Heart left ventricle (tissue), 13 donors: ENCODE results near the gene RTCB.

ENCODE experiments used
- POLR2A ChIP-seq, 2 donors: fragments of 450-650 bp; IDR thresholded peaks; one replicate each; pipeline ENCODE4 v1.6.1; 2017; ENCODE audit warnings: antibody characterized with exemption in 2 of 2, mild to moderate bottlenecking in 2 of 2, moderate library complexity in 2 of 2
- TF ChIP-seq, protein P1 (sequence below), 12 donors: fragments of 200-600 bp; sonication (generic) in 4 of 12; IDR thresholded peaks; one replicate each; pipeline versions ENCODE4 v1.5.0 to v1.8.0; 2018 to 2022; ENCODE audit warnings: antibody characterized with exemption in 12 of 12, mild to moderate bottlenecking in 5 of 12
- donor health status: ischemic (EF 13 %, LVEDD 7.1; RV severe dilation, severe dysfunction).
- donor health status: DM: no; HTN: yes; CAD: no.
- donor health status: DM: no; HTN: no; CAD: no.
- donor health status: ischemic (EF 25% LVEDD 6.9; RV normal size, moderate dysfunction).
- donor health status: ischemic (EF 25% LVEDD 5.7; RV mildly dilated, moderate dysfunction).
- donor health status: ischemic (EF 35%, LVEDD 5.7; RV mildly dilated, moderate dysfunction).
- donor health status: nonischemic (EF 11% LVEDD 7.7; RV severe dilation, severe dysfunction).
- donor health status: DM: yes; HTN: yes; CAD: no.
- donor health status: PGD.
- donor health status: ischemic (EF 29% LVEDD 5.4; RV normal size, mild dysfunction).
- donor health status: nonischemic (EF 23%, LVEDD 6.1; RV moderate dilation, normal function).

DNA sequence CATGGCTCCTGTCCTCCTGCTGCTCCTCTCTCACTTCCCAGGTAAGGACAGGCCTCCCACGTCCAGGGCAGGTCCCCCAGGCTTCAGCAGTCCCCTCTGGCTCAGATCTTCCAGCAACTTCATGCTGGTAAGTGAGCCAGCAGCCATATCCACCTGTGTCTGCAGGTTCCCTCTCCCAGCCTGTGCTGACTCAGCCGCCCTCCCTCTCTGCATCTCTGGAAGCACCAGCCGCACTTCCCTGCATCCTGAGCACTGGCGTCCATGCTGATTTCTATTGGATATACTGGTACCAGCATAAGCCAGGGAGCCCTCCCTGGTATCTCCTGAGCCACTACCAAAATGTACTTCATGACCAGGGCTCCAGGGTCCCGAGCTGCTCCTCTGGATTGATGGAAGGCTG is 35.4 kb downstream of the RTCB start:
- TF ChIP-seq, protein P1, sequence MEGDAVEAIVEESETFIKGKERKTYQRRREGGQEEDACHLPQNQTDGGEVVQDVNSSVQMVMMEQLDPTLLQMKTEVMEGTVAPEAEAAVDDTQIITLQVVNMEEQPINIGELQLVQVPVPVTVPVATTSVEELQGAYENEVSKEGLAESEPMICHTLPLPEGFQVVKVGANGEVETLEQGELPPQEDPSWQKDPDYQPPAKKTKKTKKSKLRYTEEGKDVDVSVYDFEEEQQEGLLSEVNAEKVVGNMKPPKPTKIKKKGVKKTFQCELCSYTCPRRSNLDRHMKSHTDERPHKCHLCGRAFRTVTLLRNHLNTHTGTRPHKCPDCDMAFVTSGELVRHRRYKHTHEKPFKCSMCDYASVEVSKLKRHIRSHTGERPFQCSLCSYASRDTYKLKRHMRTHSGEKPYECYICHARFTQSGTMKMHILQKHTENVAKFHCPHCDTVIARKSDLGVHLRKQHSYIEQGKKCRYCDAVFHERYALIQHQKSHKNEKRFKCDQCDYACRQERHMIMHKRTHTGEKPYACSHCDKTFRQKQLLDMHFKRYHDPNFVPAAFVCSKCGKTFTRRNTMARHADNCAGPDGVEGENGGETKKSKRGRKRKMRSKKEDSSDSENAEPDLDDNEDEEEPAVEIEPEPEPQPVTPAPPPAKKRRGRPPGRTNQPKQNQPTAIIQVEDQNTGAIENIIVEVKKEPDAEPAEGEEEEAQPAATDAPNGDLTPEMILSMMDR (IDR thresholded peaks at IDR 0.05), result no peak
- TF ChIP-seq POLR2A (IDR thresholded peaks at IDR 0.05), result no peak
